ENCODE measurements around the gene MBL2.

MBL2 gene

GRCh38 chr10:52746169-52746568, 26.4 kb downstream of the MBL2 start:
- CTCF ChIA-PET: interaction anchor here (1.3 to 16.0 kb wide), 4 partner anchors 9 to 29 kb away, joined by 3 to 433 read pairs (median 4); partner anchors contain the start of gene MBL2
- POLR2A ChIA-PET: no interaction called here
- H3K4me3 ChIP-seq (ENCODE audit: control insufficient read depth in 1 of 7, extremely low read depth in 1 of 7, insufficient read depth in 4 of 7, low read depth in 2 of 7, low read length in 6 of 7): no peak overlapping the region
- no peaks in the 10 kb centered on the region for H3K9me3 ChIP-seq (ENCODE audit: control extremely low read depth in 1 of 5, control insufficient read depth in 4 of 5, insufficient read depth in 2 of 5, low read depth in 1 of 5, low read length in 4 of 5)
- peaks cover 0 to 42% (median 20%) of the 10 kb centered on the region in 4 experiments for H3K4me1 ChIP-seq (ENCODE audit: control extremely low read depth in 1 of 4, control insufficient read depth in 4 of 4, insufficient read depth in 4 of 4, low read length in 3 of 4)
- no peak for DNase-seq
- 100% methylated on average over 4 of the region's 5 CpGs for WGBS (ENCODE audit: insufficient coverage)
- H3K36me3 ChIP-seq (ENCODE audit: control insufficient read depth in 4 of 4, insufficient read depth in 4 of 4, low read length in 3 of 4): peaks cover 0 to 4% (median 2%) of the 10 kb centered on the region in 4 experiments
- H3K27me3 ChIP-seq (replicated peaks in 2 of 5; ENCODE audit: control insufficient read depth in 4 of 5, insufficient read depth in 5 of 5, low read length in 4 of 5): no peaks in the 10 kb centered on the region
- H3K27ac ChIP-seq (ENCODE audit: insufficient read depth in 1 of 2, low read depth in 1 of 2, low read length in 2 of 2, poor library complexity in 1 of 2, severe bottlenecking in 2 of 2): no peak overlapping the region

GRCh38 chr10:52744057-52744805, 28.4 kb downstream of the MBL2 start:
- DNase-seq: peak in 2 of 3 donors; percentile 39 to 56
- 75% methylated on average over 6 of the region's 8 CpGs for WGBS (ENCODE audit: insufficient coverage)
- Histone ChIP-seq H3K4me1 (ENCODE audit: control extremely low read depth in 1 of 4, control insufficient read depth in 4 of 4, insufficient read depth in 4 of 4, low read length in 3 of 4) (peaks cover 0 to 44% (median 23%) of the 10 kb centered on the region in 4 experiments), H3K27ac (ENCODE audit: insufficient read depth in 1 of 2, low read depth in 1 of 2, low read length in 2 of 2, poor library complexity in 1 of 2, severe bottlenecking in 2 of 2) (no peak overlapping the region), H3K27me3 (replicated peaks in 2 of 5; ENCODE audit: control insufficient read depth in 4 of 5, insufficient read depth in 5 of 5, low read length in 4 of 5) (no peaks in the 10 kb centered on the region), H3K9me3 (ENCODE audit: control extremely low read depth in 1 of 5, control insufficient read depth in 4 of 5, insufficient read depth in 2 of 5, low read depth in 1 of 5, low read length in 4 of 5) (no peaks in the 10 kb centered on the region), H3K4me3 (ENCODE audit: control insufficient read depth in 1 of 7, extremely low read depth in 1 of 7, insufficient read depth in 4 of 7, low read depth in 2 of 7, low read length in 6 of 7) (no peak overlapping the region), H3K36me3 (ENCODE audit: control insufficient read depth in 4 of 4, insufficient read depth in 4 of 4, low read length in 3 of 4) (no peaks in the 10 kb centered on the region)
- CTCF ChIA-PET: interaction anchor here (0.9 to 16.0 kb wide), 3 partner anchors 11 to 31 kb away, joined by 4 to 433 read pairs (median 4); partner anchors contain the start of gene MBL2
- POLR2A ChIA-PET: interaction anchor here (0.6 kb wide), 1 partner anchor 330 kb away, joined by 3 read pairs; no protein-coding TSS in a partner anchor

- no peaks in the 10 kb centered on the region for H3K36me3 ChIP-seq (ENCODE audit: control insufficient read depth in 4 of 4, insufficient read depth in 4 of 4, low read length in 3 of 4)
- POLR2A ChIA-PET: no interaction called here
- 71% methylated on average over 1 of the region's 3 CpGs for WGBS (ENCODE audit: insufficient coverage)
Measured at GRCh38 chr10:52742731-52743130, 29.9 kb downstream of the MBL2 start.

GRCh38 chr10:52741851-52742250, 30.7 kb downstream of the MBL2 start:
- no peaks in the 10 kb centered on the region for H3K36me3 ChIP-seq (ENCODE audit: control insufficient read depth in 4 of 4, insufficient read depth in 4 of 4, low read length in 3 of 4)
- WGBS (ENCODE audit: insufficient coverage): 92% methylated on average over 2 of the region's 2 CpGs
- no peaks in the 10 kb centered on the region for H3K27me3 ChIP-seq (replicated peaks in 2 of 5; ENCODE audit: control insufficient read depth in 4 of 5, insufficient read depth in 5 of 5, low read length in 4 of 5)
- peaks cover 0 to 22% (median 9%) of the 10 kb centered on the region in 4 experiments for H3K4me1 ChIP-seq (ENCODE audit: control extremely low read depth in 1 of 4, control insufficient read depth in 4 of 4, insufficient read depth in 4 of 4, low read length in 3 of 4)
- H3K4me3 ChIP-seq (ENCODE audit: control insufficient read depth in 1 of 7, extremely low read depth in 1 of 7, insufficient read depth in 4 of 7, low read depth in 2 of 7, low read length in 6 of 7): no peak overlapping the region
- no peak overlapping the region for H3K27ac ChIP-seq (ENCODE audit: insufficient read depth in 1 of 2, low read depth in 1 of 2, low read length in 2 of 2, poor library complexity in 1 of 2, severe bottlenecking in 2 of 2)
- H3K9me3 ChIP-seq (ENCODE audit: control extremely low read depth in 1 of 5, control insufficient read depth in 4 of 5, insufficient read depth in 2 of 5, low read depth in 1 of 5, low read length in 4 of 5): peaks cover 0 to 2% (median 0%) of the 10 kb centered on the region in 5 experiments
- ChIA-PET POLR2A (no interaction called here), CTCF (interaction anchor here (1.0 to 16.0 kb wide), 12 partner anchors 7 to 89 kb away, joined by 3 to 433 read pairs (median 8); partner anchors contain the start of gene MBL2)
- DNase-seq: no peak

More at GRCh38 chr10:52742731-52743130, 29.9 kb downstream of the MBL2 start:
- CTCF ChIA-PET: interaction anchor here (0.7 to 16.0 kb wide), 2 partner anchors 19 to 33 kb away, joined by 3 to 433 read pairs; partner anchors contain the start of gene MBL2
- DNase-seq: peak in 1 of 3 donors; percentile 16
- no peak overlapping the region for H3K27ac ChIP-seq (ENCODE audit: insufficient read depth in 1 of 2, low read depth in 1 of 2, low read length in 2 of 2, poor library complexity in 1 of 2, severe bottlenecking in 2 of 2)
- no peaks in the 10 kb centered on the region for H3K27me3 ChIP-seq (replicated peaks in 2 of 5; ENCODE audit: control insufficient read depth in 4 of 5, insufficient read depth in 5 of 5, low read length in 4 of 5)
- H3K9me3 ChIP-seq (ENCODE audit: control extremely low read depth in 1 of 5, control insufficient read depth in 4 of 5, insufficient read depth in 2 of 5, low read depth in 1 of 5, low read length in 4 of 5): no peaks in the 10 kb centered on the region
- H3K4me3 ChIP-seq (ENCODE audit: control insufficient read depth in 1 of 7, extremely low read depth in 1 of 7, insufficient read depth in 4 of 7, low read depth in 2 of 7, low read length in 6 of 7): no peak overlapping the region
- peaks cover 0 to 31% (median 16%) of the 10 kb centered on the region in 4 experiments for H3K4me1 ChIP-seq (ENCODE audit: control extremely low read depth in 1 of 4, control insufficient read depth in 4 of 4, insufficient read depth in 4 of 4, low read length in 3 of 4)

GRCh38 chr10:52740913-52741675, 31.5 kb downstream of the MBL2 start:
- CTCF ChIA-PET: interaction anchor here (0.7 to 16.0 kb wide), 22 partner anchors 8 to 434 kb away, joined by 3 to 433 read pairs (median 5); partner anchors contain the start of gene MBL2

GRCh38 chr10:52740155-52740549, 32.4 kb downstream of the MBL2 start:
- DNase-seq: no peak
- CTCF ChIA-PET: interaction anchor here (0.7 to 16.0 kb wide), 13 partner anchors 9 to 432 kb away, joined by 3 to 433 read pairs (median 5); partner anchors contain the start of gene MBL2
- Histone ChIP-seq H3K4me1 (ENCODE audit: control extremely low read depth in 1 of 4, control insufficient read depth in 4 of 4, insufficient read depth in 4 of 4, low read length in 3 of 4) (peaks cover 0 to 11% (median 6%) of the 10 kb centered on the region in 4 experiments), H3K27ac (ENCODE audit: insufficient read depth in 1 of 2, low read depth in 1 of 2, low read length in 2 of 2, poor library complexity in 1 of 2, severe bottlenecking in 2 of 2) (no peak overlapping the region), H3K4me3 (ENCODE audit: control insufficient read depth in 1 of 7, extremely low read depth in 1 of 7, insufficient read depth in 4 of 7, low read depth in 2 of 7, low read length in 6 of 7) (no peak overlapping the region), H3K36me3 (ENCODE audit: control insufficient read depth in 4 of 4, insufficient read depth in 4 of 4, low read length in 3 of 4) (no peaks in the 10 kb centered on the region), H3K27me3 (replicated peaks in 2 of 5; ENCODE audit: control insufficient read depth in 4 of 5, insufficient read depth in 5 of 5, low read length in 4 of 5) (no peaks in the 10 kb centered on the region), H3K9me3 (ENCODE audit: control extremely low read depth in 1 of 5, control insufficient read depth in 4 of 5, insufficient read depth in 2 of 5, low read depth in 1 of 5, low read length in 4 of 5) (peaks cover 0 to 11% (median 3%) of the 10 kb centered on the region in 5 experiments)
- POLR2A ChIA-PET: no interaction called here
- WGBS (ENCODE audit: insufficient coverage): 100% methylated on average over 1 of the region's 1 CpG

More at GRCh38 chr10:52740913-52741675, 31.5 kb downstream of the MBL2 start:
- no peak overlapping the region for H3K27ac ChIP-seq (ENCODE audit: insufficient read depth in 1 of 2, low read depth in 1 of 2, low read length in 2 of 2, poor library complexity in 1 of 2, severe bottlenecking in 2 of 2)
- POLR2A ChIA-PET: no interaction called here
- peak; percentile 68 to 84 (median 78) for DNase-seq
- WGBS (ENCODE audit: insufficient coverage): 41% methylated on average over 2 of the region's 5 CpGs
- peaks cover 0 to 19% (median 7%) of the 10 kb centered on the region in 4 experiments for H3K4me1 ChIP-seq (ENCODE audit: control extremely low read depth in 1 of 4, control insufficient read depth in 4 of 4, insufficient read depth in 4 of 4, low read length in 3 of 4)
- H3K27me3 ChIP-seq (replicated peaks in 2 of 5; ENCODE audit: control insufficient read depth in 4 of 5, insufficient read depth in 5 of 5, low read length in 4 of 5): no peaks in the 10 kb centered on the region
- no peak overlapping the region for H3K4me3 ChIP-seq (ENCODE audit: control insufficient read depth in 1 of 7, extremely low read depth in 1 of 7, insufficient read depth in 4 of 7, low read depth in 2 of 7, low read length in 6 of 7)
- no peaks in the 10 kb centered on the region for H3K36me3 ChIP-seq (ENCODE audit: control insufficient read depth in 4 of 4, insufficient read depth in 4 of 4, low read length in 3 of 4)
- peaks cover 0 to 9% (median 2%) of the 10 kb centered on the region in 5 experiments for H3K9me3 ChIP-seq (ENCODE audit: control extremely low read depth in 1 of 5, control insufficient read depth in 4 of 5, insufficient read depth in 2 of 5, low read depth in 1 of 5, low read length in 4 of 5)
